ENCODE measurements around the gene RNU6-1. TPM values are rescaled to one million over a fixed set of nuclear protein-coding genes. Genes with fewer than 3 reads are reported as not detected.

Gene RNU6-1
- total RNA-seq, 4 donors from 2014 or later = not detected

GRCh38 chr15:67796196-67797127 lies 43.4 kb downstream of the RNU6-1 start:
- H3K27ac ChIP-seq = no peak overlapping the region

GRCh38 chr15:67794832-67795574 lies 44.8 kb downstream of the RNU6-1 start:
- no peak for TF ChIP-seq CTCF (IDR thresholded peaks at IDR 0.05)
- no peak for TF ChIP-seq POLR2A (IDR thresholded peaks at IDR 0.05)
- no peak overlapping the region for H3K27ac ChIP-seq
- WGBS, 2 donors = 92 to 93% methylated on average over 4 of the region's 4 CpGs
- H3K4me1 ChIP-seq = no peaks in the 10 kb centered on the region
- no peaks in the 10 kb centered on the region for H3K27me3 ChIP-seq
- DNase-seq = no peak
- intact Hi-C loops (cut with DNase I) = no loop called here
- no peak overlapping the region for H3K4me3 ChIP-seq
- H3K36me3 ChIP-seq = peaks cover 0 to 10% (median 0%) of the 10 kb centered on the region in 3 donors
- peaks cover 0 to 11% (median 0%) of the 10 kb centered on the region in 3 donors for H3K9me3 ChIP-seq

More at GRCh38 chr15:67796196-67797127, 43.4 kb downstream of the RNU6-1 start:
- 75 to 78% methylated on average over 4 of the region's 4 CpGs for WGBS, 2 donors
- Histone ChIP-seq H3K36me3 (peaks cover 0 to 10% (median 0%) of the 10 kb centered on the region in 3 donors), H3K27me3 (no peaks in the 10 kb centered on the region), H3K9me3 (peaks cover 0 to 11% (median 0%) of the 10 kb centered on the region in 3 donors), H3K4me3 (no peak overlapping the region), H3K4me1 (no peaks in the 10 kb centered on the region)
- no peak for DNase-seq
- intact Hi-C loops (cut with DNase I) = no loop called here
- TF ChIP-seq POLR2A (IDR thresholded peaks at IDR 0.05) = no peak
- TF ChIP-seq CTCF (IDR thresholded peaks at IDR 0.05) = no peak

GRCh38 chr15:67792250-67792942 lies 47.4 kb downstream of the RNU6-1 start:
- Histone ChIP-seq H3K36me3 (peaks cover 0 to 10% (median 0%) of the 10 kb centered on the region in 3 donors), H3K4me1 (no peaks in the 10 kb centered on the region), H3K9me3 (peaks cover 0 to 11% (median 0%) of the 10 kb centered on the region in 3 donors), H3K27ac (no peak overlapping the region), H3K27me3 (no peaks in the 10 kb centered on the region), H3K4me3 (no peak overlapping the region)
- no peak for DNase-seq
- TF ChIP-seq POLR2A (IDR thresholded peaks at IDR 0.05) = no peak
- TF ChIP-seq CTCF (IDR thresholded peaks at IDR 0.05) = no peak
- 76 to 83% methylated on average over 8 of the region's 8 CpGs for WGBS, 2 donors
- intact Hi-C loops (cut with DNase I) = no loop called here

GRCh38 chr15:67790610-67791319 lies 49.1 kb downstream of the RNU6-1 start:
- DNase-seq = no peak
- Histone ChIP-seq H3K27me3 (no peaks in the 10 kb centered on the region), H3K4me1 (no peaks in the 10 kb centered on the region), H3K4me3 (no peak overlapping the region), H3K36me3 (peaks cover 0 to 10% (median 0%) of the 10 kb centered on the region in 3 donors), H3K9me3 (peaks cover 0 to 11% (median 0%) of the 10 kb centered on the region in 3 donors), H3K27ac (no peak overlapping the region)
- WGBS, 2 donors = 79 to 92% methylated on average over 3 of the region's 3 CpGs
- TF ChIP-seq POLR2A (IDR thresholded peaks at IDR 0.05) (no peak), CTCF (IDR thresholded peaks at IDR 0.05) (no peak)
- intact Hi-C loops (cut with DNase I) = no loop called here

Small RNA genes lying within 50 kb of the gene (small RNA-seq; reads per million reads assigned to genes)
- gene RNU6-1 = 0 to 0.09 (median 0) reads per million in 4 donors

Other genes with a start within 250 kb of the RNU6-1 start
- under 1 TPM; 0.09 to 0.76 (median 0.28) TPM for gene SKOR1, start 14.5 kb downstream of the RNU6-1 start, total RNA-seq
- 10 to 100 TPM; 19.9 to 69.2 (median 26.6) TPM for gene PIAS1, start 214.3 kb upstream of the RNU6-1 start, total RNA-seq